ENCODE measurements around the gene OBI1.

OBI1 gene

GRCh38 chr13:78631077-78631476 lies 27.9 kb downstream of the OBI1 start:
- TF ChIP-seq CTCF (conservative IDR thresholded peaks at IDR 0.05; ENCODE audit: control insufficient read depth, insufficient read depth, low read depth, low read length): no peak
- no peak for DNase-seq (ENCODE audit: low read depth)
- no peak overlapping the region for H3K4me3 ChIP-seq (ENCODE audit: control insufficient read depth, low read depth, low read length)

- no peak for DNase-seq (ENCODE audit: low read depth)
- H3K4me3 ChIP-seq (ENCODE audit: control insufficient read depth, low read depth, low read length): no peak overlapping the region
- no peak for TF ChIP-seq CTCF (conservative IDR thresholded peaks at IDR 0.05; ENCODE audit: control insufficient read depth, insufficient read depth, low read depth, low read length)
Observed at GRCh38 chr13:78630511-78630910, 28.4 kb downstream of the OBI1 start.

GRCh38 chr13:78625384-78625783 lies 33.6 kb downstream of the OBI1 start:
- TF ChIP-seq CTCF (conservative IDR thresholded peaks at IDR 0.05; ENCODE audit: control insufficient read depth, insufficient read depth, low read depth, low read length): no peak
- no peak for DNase-seq (ENCODE audit: low read depth)
- no peak overlapping the region for H3K4me3 ChIP-seq (ENCODE audit: control insufficient read depth, low read depth, low read length)

- no peak overlapping the region for H3K4me3 ChIP-seq (ENCODE audit: control insufficient read depth, low read depth, low read length)
- no peak for DNase-seq (ENCODE audit: low read depth)
- no peak for TF ChIP-seq CTCF (conservative IDR thresholded peaks at IDR 0.05; ENCODE audit: control insufficient read depth, insufficient read depth, low read depth, low read length)
Observed at GRCh38 chr13:78623132-78623531, 35.8 kb downstream of the OBI1 start.

GRCh38 chr13:78620936-78621470 lies 38.0 kb downstream of the OBI1 start:
- no peak overlapping the region for H3K4me3 ChIP-seq (ENCODE audit: control insufficient read depth, low read depth, low read length)
- DNase-seq (ENCODE audit: low read depth): no peak
- no peak for TF ChIP-seq CTCF (conservative IDR thresholded peaks at IDR 0.05; ENCODE audit: control insufficient read depth, insufficient read depth, low read depth, low read length)

GRCh38 chr13:78618411-78618810 lies 40.5 kb downstream of the OBI1 start:
- DNase-seq (ENCODE audit: low read depth): no peak
- H3K4me3 ChIP-seq (ENCODE audit: control insufficient read depth, low read depth, low read length): no peak overlapping the region
- TF ChIP-seq CTCF (conservative IDR thresholded peaks at IDR 0.05; ENCODE audit: control insufficient read depth, insufficient read depth, low read depth, low read length): no peak

GRCh38 chr13:78611040-78611439 lies 47.9 kb downstream of the OBI1 start:
- no peak for DNase-seq (ENCODE audit: low read depth)
- no peak overlapping the region for H3K4me3 ChIP-seq (ENCODE audit: control insufficient read depth, low read depth, low read length)
- TF ChIP-seq CTCF (conservative IDR thresholded peaks at IDR 0.05; ENCODE audit: control insufficient read depth, insufficient read depth, low read depth, low read length): no peak
